ENCODE data around the gene ETHE1.
A peak's percentile ranks its signal among the peaks of the same experiment; 100 is the strongest.

DNA sequence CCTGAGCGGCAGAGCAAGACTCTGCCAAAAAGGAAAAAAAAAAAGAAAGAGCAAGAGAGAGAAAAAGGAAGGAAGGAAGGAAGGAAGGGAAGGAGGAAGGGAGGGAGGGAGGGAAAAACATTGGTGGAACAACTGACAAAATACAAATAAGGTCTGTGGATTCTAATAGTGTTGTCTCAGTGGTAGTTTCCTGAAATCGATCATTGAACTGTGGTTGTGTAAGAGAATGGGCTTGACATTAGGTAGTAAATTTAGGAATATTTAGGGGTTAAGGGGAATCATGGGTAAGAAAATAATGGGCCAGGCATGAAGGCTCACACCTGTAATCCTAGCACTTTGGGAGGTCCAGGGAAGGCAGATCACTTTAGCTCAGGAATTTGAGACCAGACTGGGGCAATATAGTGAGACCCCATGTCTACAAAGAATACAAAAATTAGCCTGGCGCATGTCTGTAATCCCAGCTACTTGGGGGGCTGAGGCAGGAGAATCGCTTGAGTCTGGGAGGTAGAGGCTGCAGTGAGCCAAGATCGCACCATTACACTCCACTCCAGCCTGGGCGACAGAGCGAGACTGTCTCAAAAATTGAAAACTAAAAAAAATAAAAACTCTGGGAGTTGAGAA is 36.9 kb downstream of the ETHE1 start:
- TF ChIP-seq RXRA (IDR thresholded peaks at IDR 0.05): peak; percentile 29 to 38
- TF ChIP-seq RAD21 (IDR thresholded peaks at IDR 0.05): no peak
- TF ChIP-seq, protein P1, sequence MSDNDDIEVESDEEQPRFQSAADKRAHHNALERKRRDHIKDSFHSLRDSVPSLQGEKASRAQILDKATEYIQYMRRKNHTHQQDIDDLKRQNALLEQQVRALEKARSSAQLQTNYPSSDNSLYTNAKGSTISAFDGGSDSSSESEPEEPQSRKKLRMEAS (IDR thresholded peaks at IDR 0.05): peak; percentile 60
- TF ChIP-seq, protein P2, sequence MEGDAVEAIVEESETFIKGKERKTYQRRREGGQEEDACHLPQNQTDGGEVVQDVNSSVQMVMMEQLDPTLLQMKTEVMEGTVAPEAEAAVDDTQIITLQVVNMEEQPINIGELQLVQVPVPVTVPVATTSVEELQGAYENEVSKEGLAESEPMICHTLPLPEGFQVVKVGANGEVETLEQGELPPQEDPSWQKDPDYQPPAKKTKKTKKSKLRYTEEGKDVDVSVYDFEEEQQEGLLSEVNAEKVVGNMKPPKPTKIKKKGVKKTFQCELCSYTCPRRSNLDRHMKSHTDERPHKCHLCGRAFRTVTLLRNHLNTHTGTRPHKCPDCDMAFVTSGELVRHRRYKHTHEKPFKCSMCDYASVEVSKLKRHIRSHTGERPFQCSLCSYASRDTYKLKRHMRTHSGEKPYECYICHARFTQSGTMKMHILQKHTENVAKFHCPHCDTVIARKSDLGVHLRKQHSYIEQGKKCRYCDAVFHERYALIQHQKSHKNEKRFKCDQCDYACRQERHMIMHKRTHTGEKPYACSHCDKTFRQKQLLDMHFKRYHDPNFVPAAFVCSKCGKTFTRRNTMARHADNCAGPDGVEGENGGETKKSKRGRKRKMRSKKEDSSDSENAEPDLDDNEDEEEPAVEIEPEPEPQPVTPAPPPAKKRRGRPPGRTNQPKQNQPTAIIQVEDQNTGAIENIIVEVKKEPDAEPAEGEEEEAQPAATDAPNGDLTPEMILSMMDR (IDR thresholded peaks at IDR 0.05; ENCODE audit: low read depth, low read length, missing input control): no peak
- peak; percentile 31 for TF ChIP-seq SP1 (IDR thresholded peaks at IDR 0.05)
- no peak for TF ChIP-seq NR2F2 (IDR thresholded peaks at IDR 0.05)
- TF ChIP-seq EGR1 (IDR thresholded peaks at IDR 0.05; ENCODE audit: low read depth in 2 of 2): peak in 1 of 2 donors; percentile 35
- TF ChIP-seq, protein P3, sequence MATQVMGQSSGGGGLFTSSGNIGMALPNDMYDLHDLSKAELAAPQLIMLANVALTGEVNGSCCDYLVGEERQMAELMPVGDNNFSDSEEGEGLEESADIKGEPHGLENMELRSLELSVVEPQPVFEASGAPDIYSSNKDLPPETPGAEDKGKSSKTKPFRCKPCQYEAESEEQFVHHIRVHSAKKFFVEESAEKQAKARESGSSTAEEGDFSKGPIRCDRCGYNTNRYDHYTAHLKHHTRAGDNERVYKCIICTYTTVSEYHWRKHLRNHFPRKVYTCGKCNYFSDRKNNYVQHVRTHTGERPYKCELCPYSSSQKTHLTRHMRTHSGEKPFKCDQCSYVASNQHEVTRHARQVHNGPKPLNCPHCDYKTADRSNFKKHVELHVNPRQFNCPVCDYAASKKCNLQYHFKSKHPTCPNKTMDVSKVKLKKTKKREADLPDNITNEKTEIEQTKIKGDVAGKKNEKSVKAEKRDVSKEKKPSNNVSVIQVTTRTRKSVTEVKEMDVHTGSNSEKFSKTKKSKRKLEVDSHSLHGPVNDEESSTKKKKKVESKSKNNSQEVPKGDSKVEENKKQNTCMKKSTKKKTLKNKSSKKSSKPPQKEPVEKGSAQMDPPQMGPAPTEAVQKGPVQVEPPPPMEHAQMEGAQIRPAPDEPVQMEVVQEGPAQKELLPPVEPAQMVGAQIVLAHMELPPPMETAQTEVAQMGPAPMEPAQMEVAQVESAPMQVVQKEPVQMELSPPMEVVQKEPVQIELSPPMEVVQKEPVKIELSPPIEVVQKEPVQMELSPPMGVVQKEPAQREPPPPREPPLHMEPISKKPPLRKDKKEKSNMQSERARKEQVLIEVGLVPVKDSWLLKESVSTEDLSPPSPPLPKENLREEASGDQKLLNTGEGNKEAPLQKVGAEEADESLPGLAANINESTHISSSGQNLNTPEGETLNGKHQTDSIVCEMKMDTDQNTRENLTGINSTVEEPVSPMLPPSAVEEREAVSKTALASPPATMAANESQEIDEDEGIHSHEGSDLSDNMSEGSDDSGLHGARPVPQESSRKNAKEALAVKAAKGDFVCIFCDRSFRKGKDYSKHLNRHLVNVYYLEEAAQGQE (IDR thresholded peaks at IDR 0.05): no peak
- no peak for TF ChIP-seq YY1 (IDR thresholded peaks at IDR 0.05)
- TF ChIP-seq, protein P4, sequence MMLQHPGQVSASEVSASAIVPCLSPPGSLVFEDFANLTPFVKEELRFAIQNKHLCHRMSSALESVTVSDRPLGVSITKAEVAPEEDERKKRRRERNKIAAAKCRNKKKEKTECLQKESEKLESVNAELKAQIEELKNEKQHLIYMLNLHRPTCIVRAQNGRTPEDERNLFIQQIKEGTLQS (IDR thresholded peaks at IDR 0.05): no peak
- TF ChIP-seq, protein P5, sequence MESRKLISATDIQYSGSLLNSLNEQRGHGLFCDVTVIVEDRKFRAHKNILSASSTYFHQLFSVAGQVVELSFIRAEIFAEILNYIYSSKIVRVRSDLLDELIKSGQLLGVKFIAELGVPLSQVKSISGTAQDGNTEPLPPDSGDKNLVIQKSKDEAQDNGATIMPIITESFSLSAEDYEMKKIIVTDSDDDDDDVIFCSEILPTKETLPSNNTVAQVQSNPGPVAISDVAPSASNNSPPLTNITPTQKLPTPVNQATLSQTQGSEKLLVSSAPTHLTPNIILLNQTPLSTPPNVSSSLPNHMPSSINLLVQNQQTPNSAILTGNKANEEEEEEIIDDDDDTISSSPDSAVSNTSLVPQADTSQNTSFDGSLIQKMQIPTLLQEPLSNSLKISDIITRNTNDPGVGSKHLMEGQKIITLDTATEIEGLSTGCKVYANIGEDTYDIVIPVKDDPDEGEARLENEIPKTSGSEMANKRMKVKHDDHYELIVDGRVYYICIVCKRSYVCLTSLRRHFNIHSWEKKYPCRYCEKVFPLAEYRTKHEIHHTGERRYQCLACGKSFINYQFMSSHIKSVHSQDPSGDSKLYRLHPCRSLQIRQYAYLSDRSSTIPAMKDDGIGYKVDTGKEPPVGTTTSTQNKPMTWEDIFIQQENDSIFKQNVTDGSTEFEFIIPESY (IDR thresholded peaks at IDR 0.05): peak; percentile 24
- no peak for TF ChIP-seq TAF1 (conservative IDR thresholded peaks at IDR 0.05)

Data from liver (tissue), 3 donors.